ENCODE measurements around the gene IKZF5. TPM values are rescaled to one million over a fixed set of nuclear protein-coding genes. Genes with fewer than 3 reads are reported as not detected.

IKZF5 gene
- total RNA-seq, 1 experiment from 2014 or later = 7.9 TPM

DNA sequence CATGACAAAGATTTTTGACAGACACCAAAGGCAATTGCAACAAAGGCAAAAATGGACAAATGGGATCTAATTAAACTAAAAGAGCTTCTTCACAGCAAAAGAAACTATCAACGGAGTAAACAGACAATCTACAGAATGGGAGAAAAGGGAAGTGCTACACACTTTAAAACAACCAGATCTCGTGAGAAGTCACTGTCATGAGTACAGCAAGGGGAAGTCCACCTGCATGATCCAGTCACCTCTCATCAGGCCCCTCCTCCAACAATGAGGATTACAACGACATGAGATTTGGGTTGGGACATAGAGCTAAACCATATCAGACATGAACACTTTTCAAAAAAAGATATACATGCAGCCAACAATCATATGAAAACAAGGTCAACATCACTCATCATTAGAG is 39.9 kb downstream of the IKZF5 start:
- Mint-ChIP-seq H3K27me3 (ENCODE audit: low read depth) (peaks cover 63% of the 10 kb centered on the region), H3K9me3 (peaks cover 54% of the 10 kb centered on the region), H3K36me3 (peaks cover 28% of the 10 kb centered on the region), H3K27ac (no peak overlapping the region), H3K4me3 (no peak overlapping the region), H3K4me1 (no peaks in the 10 kb centered on the region)
- CTCF ChIA-PET = no interaction called here
- DNase-seq (ENCODE audit: low spot score) = no peak
- ATAC-seq = no peak
- TF ChIP-seq, protein P1, sequence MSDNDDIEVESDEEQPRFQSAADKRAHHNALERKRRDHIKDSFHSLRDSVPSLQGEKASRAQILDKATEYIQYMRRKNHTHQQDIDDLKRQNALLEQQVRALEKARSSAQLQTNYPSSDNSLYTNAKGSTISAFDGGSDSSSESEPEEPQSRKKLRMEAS (CRISPR knock-in tag; IDR thresholded peaks at IDR 0.05) = no peak
- TF ChIP-seq, protein P2, sequence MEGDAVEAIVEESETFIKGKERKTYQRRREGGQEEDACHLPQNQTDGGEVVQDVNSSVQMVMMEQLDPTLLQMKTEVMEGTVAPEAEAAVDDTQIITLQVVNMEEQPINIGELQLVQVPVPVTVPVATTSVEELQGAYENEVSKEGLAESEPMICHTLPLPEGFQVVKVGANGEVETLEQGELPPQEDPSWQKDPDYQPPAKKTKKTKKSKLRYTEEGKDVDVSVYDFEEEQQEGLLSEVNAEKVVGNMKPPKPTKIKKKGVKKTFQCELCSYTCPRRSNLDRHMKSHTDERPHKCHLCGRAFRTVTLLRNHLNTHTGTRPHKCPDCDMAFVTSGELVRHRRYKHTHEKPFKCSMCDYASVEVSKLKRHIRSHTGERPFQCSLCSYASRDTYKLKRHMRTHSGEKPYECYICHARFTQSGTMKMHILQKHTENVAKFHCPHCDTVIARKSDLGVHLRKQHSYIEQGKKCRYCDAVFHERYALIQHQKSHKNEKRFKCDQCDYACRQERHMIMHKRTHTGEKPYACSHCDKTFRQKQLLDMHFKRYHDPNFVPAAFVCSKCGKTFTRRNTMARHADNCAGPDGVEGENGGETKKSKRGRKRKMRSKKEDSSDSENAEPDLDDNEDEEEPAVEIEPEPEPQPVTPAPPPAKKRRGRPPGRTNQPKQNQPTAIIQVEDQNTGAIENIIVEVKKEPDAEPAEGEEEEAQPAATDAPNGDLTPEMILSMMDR (IDR thresholded peaks at IDR 0.05) = no peak
- TF ChIP-seq, protein P3, sequence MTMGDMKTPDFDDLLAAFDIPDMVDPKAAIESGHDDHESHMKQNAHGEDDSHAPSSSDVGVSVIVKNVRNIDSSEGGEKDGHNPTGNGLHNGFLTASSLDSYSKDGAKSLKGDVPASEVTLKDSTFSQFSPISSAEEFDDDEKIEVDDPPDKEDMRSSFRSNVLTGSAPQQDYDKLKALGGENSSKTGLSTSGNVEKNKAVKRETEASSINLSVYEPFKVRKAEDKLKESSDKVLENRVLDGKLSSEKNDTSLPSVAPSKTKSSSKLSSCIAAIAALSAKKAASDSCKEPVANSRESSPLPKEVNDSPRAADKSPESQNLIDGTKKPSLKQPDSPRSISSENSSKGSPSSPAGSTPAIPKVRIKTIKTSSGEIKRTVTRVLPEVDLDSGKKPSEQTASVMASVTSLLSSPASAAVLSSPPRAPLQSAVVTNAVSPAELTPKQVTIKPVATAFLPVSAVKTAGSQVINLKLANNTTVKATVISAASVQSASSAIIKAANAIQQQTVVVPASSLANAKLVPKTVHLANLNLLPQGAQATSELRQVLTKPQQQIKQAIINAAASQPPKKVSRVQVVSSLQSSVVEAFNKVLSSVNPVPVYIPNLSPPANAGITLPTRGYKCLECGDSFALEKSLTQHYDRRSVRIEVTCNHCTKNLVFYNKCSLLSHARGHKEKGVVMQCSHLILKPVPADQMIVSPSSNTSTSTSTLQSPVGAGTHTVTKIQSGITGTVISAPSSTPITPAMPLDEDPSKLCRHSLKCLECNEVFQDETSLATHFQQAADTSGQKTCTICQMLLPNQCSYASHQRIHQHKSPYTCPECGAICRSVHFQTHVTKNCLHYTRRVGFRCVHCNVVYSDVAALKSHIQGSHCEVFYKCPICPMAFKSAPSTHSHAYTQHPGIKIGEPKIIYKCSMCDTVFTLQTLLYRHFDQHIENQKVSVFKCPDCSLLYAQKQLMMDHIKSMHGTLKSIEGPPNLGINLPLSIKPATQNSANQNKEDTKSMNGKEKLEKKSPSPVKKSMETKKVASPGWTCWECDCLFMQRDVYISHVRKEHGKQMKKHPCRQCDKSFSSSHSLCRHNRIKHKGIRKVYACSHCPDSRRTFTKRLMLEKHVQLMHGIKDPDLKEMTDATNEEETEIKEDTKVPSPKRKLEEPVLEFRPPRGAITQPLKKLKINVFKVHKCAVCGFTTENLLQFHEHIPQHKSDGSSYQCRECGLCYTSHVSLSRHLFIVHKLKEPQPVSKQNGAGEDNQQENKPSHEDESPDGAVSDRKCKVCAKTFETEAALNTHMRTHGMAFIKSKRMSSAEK (CRISPR knock-in tag; IDR thresholded peaks at IDR 0.05; ENCODE audit: borderline replicate concordance) = no peak
- TF ChIP-seq TEAD4 (CRISPR knock-in tag; IDR thresholded peaks at IDR 0.05) (no peak), ZNF423 (CRISPR knock-in tag; IDR thresholded peaks at IDR 0.05) (no peak), NFE2L1 (CRISPR knock-in tag; IDR thresholded peaks at IDR 0.05) (no peak), NR2C2 (CRISPR knock-in tag; IDR thresholded peaks at IDR 0.05) (no peak), ETV6 (CRISPR knock-in tag; IDR thresholded peaks at IDR 0.05) (no peak), EMX1 (CRISPR knock-in tag; IDR thresholded peaks at IDR 0.05) (no peak)
- TF ChIP-seq, protein P4, sequence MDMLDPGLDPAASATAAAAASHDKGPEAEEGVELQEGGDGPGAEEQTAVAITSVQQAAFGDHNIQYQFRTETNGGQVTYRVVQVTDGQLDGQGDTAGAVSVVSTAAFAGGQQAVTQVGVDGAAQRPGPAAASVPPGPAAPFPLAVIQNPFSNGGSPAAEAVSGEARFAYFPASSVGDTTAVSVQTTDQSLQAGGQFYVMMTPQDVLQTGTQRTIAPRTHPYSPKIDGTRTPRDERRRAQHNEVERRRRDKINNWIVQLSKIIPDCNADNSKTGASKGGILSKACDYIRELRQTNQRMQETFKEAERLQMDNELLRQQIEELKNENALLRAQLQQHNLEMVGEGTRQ (CRISPR knock-in tag; IDR thresholded peaks at IDR 0.05) = no peak
- TF ChIP-seq, protein P5, sequence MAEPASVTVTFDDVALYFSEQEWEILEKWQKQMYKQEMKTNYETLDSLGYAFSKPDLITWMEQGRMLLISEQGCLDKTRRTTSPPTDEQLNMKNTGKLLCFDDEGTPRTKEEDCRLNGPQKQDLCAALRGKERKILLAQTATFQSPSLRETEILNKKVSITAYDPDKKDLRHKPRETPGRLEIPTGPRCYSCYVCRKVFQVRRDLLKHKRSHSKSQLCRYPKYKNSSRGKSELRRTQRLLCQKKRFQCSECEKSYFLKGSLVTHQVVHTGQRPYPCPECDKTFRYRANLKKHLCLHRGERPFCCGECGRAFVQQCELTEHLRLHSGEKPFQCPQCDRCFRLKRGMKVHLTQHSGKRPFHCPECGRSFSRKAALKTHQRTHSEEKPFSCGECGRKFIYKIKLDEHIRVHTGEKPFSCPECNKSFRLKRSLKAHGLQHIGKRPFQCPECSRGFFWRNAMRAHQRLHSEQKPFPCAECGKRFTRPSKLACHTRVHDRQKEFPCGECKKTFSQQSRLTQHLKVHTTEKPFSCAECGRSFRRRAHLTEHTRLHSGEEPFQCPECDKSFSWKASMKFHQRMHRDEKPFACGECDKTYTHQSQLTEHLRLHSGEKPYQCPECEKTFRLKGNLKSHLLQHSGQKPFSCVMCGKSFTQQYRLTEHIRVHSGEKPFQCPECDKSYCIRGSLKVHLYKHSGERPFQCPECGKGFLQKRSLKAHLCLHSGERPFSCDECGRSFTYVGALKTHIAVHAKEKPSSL (CRISPR knock-in tag; conservative IDR thresholded peaks at IDR 0.05) = no peak
- TF ChIP-seq, protein P6, sequence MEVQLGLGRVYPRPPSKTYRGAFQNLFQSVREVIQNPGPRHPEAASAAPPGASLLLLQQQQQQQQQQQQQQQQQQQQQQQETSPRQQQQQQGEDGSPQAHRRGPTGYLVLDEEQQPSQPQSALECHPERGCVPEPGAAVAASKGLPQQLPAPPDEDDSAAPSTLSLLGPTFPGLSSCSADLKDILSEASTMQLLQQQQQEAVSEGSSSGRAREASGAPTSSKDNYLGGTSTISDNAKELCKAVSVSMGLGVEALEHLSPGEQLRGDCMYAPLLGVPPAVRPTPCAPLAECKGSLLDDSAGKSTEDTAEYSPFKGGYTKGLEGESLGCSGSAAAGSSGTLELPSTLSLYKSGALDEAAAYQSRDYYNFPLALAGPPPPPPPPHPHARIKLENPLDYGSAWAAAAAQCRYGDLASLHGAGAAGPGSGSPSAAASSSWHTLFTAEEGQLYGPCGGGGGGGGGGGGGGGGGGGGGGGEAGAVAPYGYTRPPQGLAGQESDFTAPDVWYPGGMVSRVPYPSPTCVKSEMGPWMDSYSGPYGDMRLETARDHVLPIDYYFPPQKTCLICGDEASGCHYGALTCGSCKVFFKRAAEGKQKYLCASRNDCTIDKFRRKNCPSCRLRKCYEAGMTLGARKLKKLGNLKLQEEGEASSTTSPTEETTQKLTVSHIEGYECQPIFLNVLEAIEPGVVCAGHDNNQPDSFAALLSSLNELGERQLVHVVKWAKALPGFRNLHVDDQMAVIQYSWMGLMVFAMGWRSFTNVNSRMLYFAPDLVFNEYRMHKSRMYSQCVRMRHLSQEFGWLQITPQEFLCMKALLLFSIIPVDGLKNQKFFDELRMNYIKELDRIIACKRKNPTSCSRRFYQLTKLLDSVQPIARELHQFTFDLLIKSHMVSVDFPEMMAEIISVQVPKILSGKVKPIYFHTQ (CRISPR knock-in tag; IDR thresholded peaks at IDR 0.05) = no peak
- TF ChIP-seq, protein P7, sequence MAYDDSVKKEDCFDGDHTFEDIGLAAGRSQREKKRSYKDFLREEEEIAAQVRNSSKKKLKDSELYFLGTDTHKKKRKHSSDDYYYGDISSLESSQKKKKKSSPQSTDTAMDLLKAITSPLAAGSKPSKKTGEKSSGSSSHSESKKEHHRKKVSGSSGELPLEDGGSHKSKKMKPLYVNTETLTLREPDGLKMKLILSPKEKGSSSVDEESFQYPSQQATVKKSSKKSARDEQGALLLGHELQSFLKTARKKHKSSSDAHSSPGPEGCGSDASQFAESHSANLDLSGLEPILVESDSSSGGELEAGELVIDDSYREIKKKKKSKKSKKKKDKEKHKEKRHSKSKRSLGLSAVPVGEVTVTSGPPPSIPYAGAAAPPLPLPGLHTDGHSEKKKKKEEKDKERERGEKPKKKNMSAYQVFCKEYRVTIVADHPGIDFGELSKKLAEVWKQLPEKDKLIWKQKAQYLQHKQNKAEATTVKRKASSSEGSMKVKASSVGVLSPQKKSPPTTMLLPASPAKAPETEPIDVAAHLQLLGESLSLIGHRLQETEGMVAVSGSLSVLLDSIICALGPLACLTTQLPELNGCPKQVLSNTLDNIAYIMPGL (CRISPR knock-in tag; IDR thresholded peaks at IDR 0.05) = no peak
- TF ChIP-seq, protein P8, sequence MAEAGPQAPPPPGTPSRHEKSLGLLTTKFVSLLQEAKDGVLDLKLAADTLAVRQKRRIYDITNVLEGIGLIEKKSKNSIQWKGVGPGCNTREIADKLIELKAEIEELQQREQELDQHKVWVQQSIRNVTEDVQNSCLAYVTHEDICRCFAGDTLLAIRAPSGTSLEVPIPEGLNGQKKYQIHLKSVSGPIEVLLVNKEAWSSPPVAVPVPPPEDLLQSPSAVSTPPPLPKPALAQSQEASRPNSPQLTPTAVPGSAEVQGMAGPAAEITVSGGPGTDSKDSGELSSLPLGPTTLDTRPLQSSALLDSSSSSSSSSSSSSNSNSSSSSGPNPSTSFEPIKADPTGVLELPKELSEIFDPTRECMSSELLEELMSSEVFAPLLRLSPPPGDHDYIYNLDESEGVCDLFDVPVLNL (CRISPR knock-in tag; IDR thresholded peaks at IDR 0.05; ENCODE audit: borderline replicate concordance, low read depth) = no peak
- TF ChIP-seq, protein P9, sequence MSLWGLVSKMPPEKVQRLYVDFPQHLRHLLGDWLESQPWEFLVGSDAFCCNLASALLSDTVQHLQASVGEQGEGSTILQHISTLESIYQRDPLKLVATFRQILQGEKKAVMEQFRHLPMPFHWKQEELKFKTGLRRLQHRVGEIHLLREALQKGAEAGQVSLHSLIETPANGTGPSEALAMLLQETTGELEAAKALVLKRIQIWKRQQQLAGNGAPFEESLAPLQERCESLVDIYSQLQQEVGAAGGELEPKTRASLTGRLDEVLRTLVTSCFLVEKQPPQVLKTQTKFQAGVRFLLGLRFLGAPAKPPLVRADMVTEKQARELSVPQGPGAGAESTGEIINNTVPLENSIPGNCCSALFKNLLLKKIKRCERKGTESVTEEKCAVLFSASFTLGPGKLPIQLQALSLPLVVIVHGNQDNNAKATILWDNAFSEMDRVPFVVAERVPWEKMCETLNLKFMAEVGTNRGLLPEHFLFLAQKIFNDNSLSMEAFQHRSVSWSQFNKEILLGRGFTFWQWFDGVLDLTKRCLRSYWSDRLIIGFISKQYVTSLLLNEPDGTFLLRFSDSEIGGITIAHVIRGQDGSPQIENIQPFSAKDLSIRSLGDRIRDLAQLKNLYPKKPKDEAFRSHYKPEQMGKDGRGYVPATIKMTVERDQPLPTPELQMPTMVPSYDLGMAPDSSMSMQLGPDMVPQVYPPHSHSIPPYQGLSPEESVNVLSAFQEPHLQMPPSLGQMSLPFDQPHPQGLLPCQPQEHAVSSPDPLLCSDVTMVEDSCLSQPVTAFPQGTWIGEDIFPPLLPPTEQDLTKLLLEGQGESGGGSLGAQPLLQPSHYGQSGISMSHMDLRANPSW (CRISPR knock-in tag; conservative IDR thresholded peaks at IDR 0.05; ENCODE audit: low read depth) = no peak
- POLR2A ChIA-PET = no interaction called here
